Stimulated activated CD8-positive, alpha-beta memory T cell treated with anti-CD3 and anti-CD28 coated beads, Interleukin-7, amount 100 ng/mL, for 24 hours (primary cell): Measurements from ENCODE around the gene DBNL.

Source experiments
- DNase-seq: peaks from one replicate; pipeline ENCODE4 v3.0.0-alpha.2; 2020; ENCODE audit warnings: low read depth

DBNL gene

GRCh38 chr7:44100458-44101302 is 56.2 kb downstream of the DBNL start:
- DNase-seq = no peak

GRCh38 chr7:44101303-44101965 is 56.9 kb downstream of the DBNL start:
- no peak for DNase-seq

GRCh38 chr7:44101966-44102845 is 57.7 kb downstream of the DBNL start:
- DNase-seq = no peak

GRCh38 chr7:44102846-44103565 is 58.5 kb downstream of the DBNL start:
- DNase-seq = no peak

- DNase-seq = no peak
Observed at GRCh38 chr7:44103566-44103922, 59.0 kb downstream of the DBNL start.

- DNase-seq = no peak
Observed at GRCh38 chr7:44103923-44104859, 59.7 kb downstream of the DBNL start, which contains the start of gene AEBP1. AEBP1 (plus strand) TSS chr7:44104345; CDS start chr7:44104666, 321 bp downstream.

GRCh38 chr7:44104860-44105771 is 60.6 kb downstream of the DBNL start:
- DNase-seq = no peak

GRCh38 chr7:44105832-44106231 is 61.3 kb downstream of the DBNL start:
- no peak for DNase-seq

GRCh38 chr7:44106311-44107065 is 62.0 kb downstream of the DBNL start:
- no peak for DNase-seq

GRCh38 chr7:44107116-44107960 is 62.8 kb downstream of the DBNL start:
- no peak for DNase-seq

- DNase-seq = no peak
Observed at GRCh38 chr7:44107961-44108767, 63.7 kb downstream of the DBNL start.

GRCh38 chr7:44108768-44109750 is 64.6 kb downstream of the DBNL start:
- DNase-seq = no peak

GRCh38 chr7:44109991-44110390 is 65.5 kb downstream of the DBNL start:
- DNase-seq = no peak

GRCh38 chr7:44110719-44111635 is 66.5 kb downstream of the DBNL start:
- DNase-seq = no peak
